ENCODE data around the gene KAT8. TPM values are rescaled to one million over a fixed set of nuclear protein-coding genes. Genes with fewer than 3 reads are reported as not detected.

Gene KAT8
- total and polyA plus RNA-seq, 4 donors = 24.3 to 65.7 (median 56.4) TPM

GRCh38 chr16:31082368-31083045 lies 35.0 kb upstream of the KAT8 start:
- intact Hi-C loops (cut with DNase I) = no loop called here
- no peak for DNase-seq
- H3K36me3 ChIP-seq (ENCODE audit: control insufficient read depth in 1 of 2, insufficient read depth in 2 of 2, low read length in 1 of 2) = peaks cover 0 to 3% of the 10 kb centered on the region in 2 donors
- H3K9me3 ChIP-seq (ENCODE audit: control insufficient read depth, low read length) = no peaks in the 10 kb centered on the region
- 68% methylated on average over 13 to 14 of the region's 14 CpGs for WGBS, 2 donors
- no peak overlapping the region for H3K4me3 ChIP-seq (ENCODE audit: low read length in 2 of 2)
- no peak overlapping the region for H3K27ac ChIP-seq (ENCODE audit: low read depth in 1 of 2, low read length in 2 of 2)
- no peaks in the 10 kb centered on the region for H3K4me1 ChIP-seq (ENCODE audit: control insufficient read depth in 1 of 2, insufficient read depth in 2 of 2, low read length in 2 of 2)
- no peak for ATAC-seq (ENCODE audit: low FRiP score)
- no peaks in the 10 kb centered on the region for H3K27me3 ChIP-seq (ENCODE audit: control insufficient read depth in 1 of 2, insufficient read depth in 2 of 2, low read length in 1 of 2)

GRCh38 chr16:31083081-31083480 lies 34.4 kb upstream of the KAT8 start:
- no peak overlapping the region for H3K27ac ChIP-seq (ENCODE audit: low read depth in 1 of 2, low read length in 2 of 2)
- H3K9me3 ChIP-seq (ENCODE audit: control insufficient read depth, low read length) = no peaks in the 10 kb centered on the region
- H3K4me1 ChIP-seq (ENCODE audit: control insufficient read depth in 1 of 2, insufficient read depth in 2 of 2, low read length in 2 of 2) = no peaks in the 10 kb centered on the region
- DNase-seq (no peak), ATAC-seq (ENCODE audit: low FRiP score) (no peak)
- H3K27me3 ChIP-seq (ENCODE audit: control insufficient read depth in 1 of 2, insufficient read depth in 2 of 2, low read length in 1 of 2) = no peaks in the 10 kb centered on the region
- WGBS, 2 donors = 69 to 72% methylated on average over 9 of the region's 9 CpGs
- H3K36me3 ChIP-seq (ENCODE audit: control insufficient read depth in 1 of 2, insufficient read depth in 2 of 2, low read length in 1 of 2) = peaks cover 0 to 3% of the 10 kb centered on the region in 2 donors
- no peak overlapping the region for H3K4me3 ChIP-seq (ENCODE audit: low read length in 2 of 2)
- intact Hi-C loops (cut with DNase I) = no loop called here

- Histone ChIP-seq H3K36me3 (ENCODE audit: control insufficient read depth in 1 of 2, insufficient read depth in 2 of 2, low read length in 1 of 2) (peaks cover 0 to 3% of the 10 kb centered on the region in 2 donors), H3K9me3 (ENCODE audit: control insufficient read depth, low read length) (no peaks in the 10 kb centered on the region), H3K27me3 (ENCODE audit: control insufficient read depth in 1 of 2, insufficient read depth in 2 of 2, low read length in 1 of 2) (no peaks in the 10 kb centered on the region), H3K27ac (ENCODE audit: low read depth in 1 of 2, low read length in 2 of 2) (no peak overlapping the region), H3K4me1 (ENCODE audit: control insufficient read depth in 1 of 2, insufficient read depth in 2 of 2, low read length in 2 of 2) (no peaks in the 10 kb centered on the region), H3K4me3 (ENCODE audit: low read length in 2 of 2) (no peak overlapping the region)
- DNase-seq = no peak
- intact Hi-C loops (cut with DNase I) = no loop called here
- no peak for ATAC-seq (ENCODE audit: low FRiP score)
- 66 to 71% methylated on average over 5 of the region's 5 CpGs for WGBS, 2 donors
Measured at GRCh38 chr16:31083556-31083955, 33.9 kb upstream of the KAT8 start.

GRCh38 chr16:31083981-31084380 lies 33.5 kb upstream of the KAT8 start:
- H3K4me1 ChIP-seq (ENCODE audit: control insufficient read depth in 1 of 2, insufficient read depth in 2 of 2, low read length in 2 of 2) = no peaks in the 10 kb centered on the region
- no peak overlapping the region for H3K27ac ChIP-seq (ENCODE audit: low read depth in 1 of 2, low read length in 2 of 2)
- H3K9me3 ChIP-seq (ENCODE audit: control insufficient read depth, low read length) = no peaks in the 10 kb centered on the region
- H3K4me3 ChIP-seq (ENCODE audit: low read length in 2 of 2) = no peak overlapping the region
- intact Hi-C loops (cut with DNase I) = no loop called here
- ATAC-seq (ENCODE audit: low FRiP score) (no peak), DNase-seq (peak in 1 of 2 donors; percentile 69)
- peaks cover 0 to 3% of the 10 kb centered on the region in 2 donors for H3K36me3 ChIP-seq (ENCODE audit: control insufficient read depth in 1 of 2, insufficient read depth in 2 of 2, low read length in 1 of 2)
- H3K27me3 ChIP-seq (ENCODE audit: control insufficient read depth in 1 of 2, insufficient read depth in 2 of 2, low read length in 1 of 2) = no peaks in the 10 kb centered on the region
- 65 to 69% methylated on average over 13 of the region's 13 CpGs for WGBS, 2 donors

- peak in 1 of 2 donors; percentile 76 for DNase-seq
- H3K36me3 ChIP-seq (ENCODE audit: control insufficient read depth in 1 of 2, insufficient read depth in 2 of 2, low read length in 1 of 2) = peaks cover 0 to 3% of the 10 kb centered on the region in 2 donors
- ATAC-seq (ENCODE audit: low FRiP score) = no peak
Measured at GRCh38 chr16:31084584-31085302, 32.7 kb upstream of the KAT8 start.

GRCh38 chr16:31085411-31085810 lies 32.1 kb upstream of the KAT8 start:
- H3K27ac ChIP-seq (ENCODE audit: low read depth in 1 of 2, low read length in 2 of 2) = no peak overlapping the region
- ATAC-seq (ENCODE audit: low FRiP score) (no peak), DNase-seq (no peak)
- no peak overlapping the region for H3K4me3 ChIP-seq (ENCODE audit: low read length in 2 of 2)
- WGBS, 2 donors = 72% methylated on average over 8 of the region's 8 CpGs
- H3K9me3 ChIP-seq (ENCODE audit: control insufficient read depth, low read length) = no peaks in the 10 kb centered on the region
- intact Hi-C loops (cut with DNase I) = no loop called here
- no peaks in the 10 kb centered on the region for H3K4me1 ChIP-seq (ENCODE audit: control insufficient read depth in 1 of 2, insufficient read depth in 2 of 2, low read length in 2 of 2)
- H3K36me3 ChIP-seq (ENCODE audit: control insufficient read depth in 1 of 2, insufficient read depth in 2 of 2, low read length in 1 of 2) = no peaks in the 10 kb centered on the region
- no peaks in the 10 kb centered on the region for H3K27me3 ChIP-seq (ENCODE audit: control insufficient read depth in 1 of 2, insufficient read depth in 2 of 2, low read length in 1 of 2)

More at GRCh38 chr16:31084584-31085302, 32.7 kb upstream of the KAT8 start:
- Histone ChIP-seq H3K4me3 (ENCODE audit: low read length in 2 of 2) (no peak overlapping the region), H3K27ac (ENCODE audit: low read depth in 1 of 2, low read length in 2 of 2) (no peak overlapping the region), H3K9me3 (ENCODE audit: control insufficient read depth, low read length) (no peaks in the 10 kb centered on the region), H3K4me1 (ENCODE audit: control insufficient read depth in 1 of 2, insufficient read depth in 2 of 2, low read length in 2 of 2) (no peaks in the 10 kb centered on the region), H3K27me3 (ENCODE audit: control insufficient read depth in 1 of 2, insufficient read depth in 2 of 2, low read length in 1 of 2) (no peaks in the 10 kb centered on the region)
- WGBS, 2 donors = 80 to 84% methylated on average over 14 to 16 of the region's 16 CpGs
- intact Hi-C loops (cut with DNase I) = no loop called here

- 78 to 83% methylated on average over 18 of the region's 18 CpGs for WGBS, 2 donors
- no peak for ATAC-seq (ENCODE audit: low FRiP score)
- Histone ChIP-seq H3K27ac (ENCODE audit: low read depth in 1 of 2, low read length in 2 of 2) (no peak overlapping the region), H3K36me3 (ENCODE audit: control insufficient read depth in 1 of 2, insufficient read depth in 2 of 2, low read length in 1 of 2) (no peaks in the 10 kb centered on the region), H3K4me1 (ENCODE audit: control insufficient read depth in 1 of 2, insufficient read depth in 2 of 2, low read length in 2 of 2) (no peaks in the 10 kb centered on the region), H3K4me3 (ENCODE audit: low read length in 2 of 2) (no peak overlapping the region), H3K9me3 (ENCODE audit: control insufficient read depth, low read length) (no peaks in the 10 kb centered on the region), H3K27me3 (ENCODE audit: control insufficient read depth in 1 of 2, insufficient read depth in 2 of 2, low read length in 1 of 2) (no peaks in the 10 kb centered on the region)
- intact Hi-C loops (cut with DNase I) = no loop called here
- peak in 1 of 2 donors; percentile 73 for DNase-seq
Measured at GRCh38 chr16:31085873-31086628, 31.4 kb upstream of the KAT8 start.

- no peaks in the 10 kb centered on the region for H3K4me1 ChIP-seq (ENCODE audit: control insufficient read depth in 1 of 2, insufficient read depth in 2 of 2, low read length in 2 of 2)
- no peak overlapping the region for H3K27ac ChIP-seq (ENCODE audit: low read depth in 1 of 2, low read length in 2 of 2)
- H3K36me3 ChIP-seq (ENCODE audit: control insufficient read depth in 1 of 2, insufficient read depth in 2 of 2, low read length in 1 of 2) = no peaks in the 10 kb centered on the region
- 84 to 94% methylated on average over 6 of the region's 6 CpGs for WGBS, 2 donors
- H3K9me3 ChIP-seq (ENCODE audit: control insufficient read depth, low read length) = no peaks in the 10 kb centered on the region
- intact Hi-C loops (cut with DNase I) = no loop called here
- DNase-seq = no peak
- no peak for ATAC-seq (ENCODE audit: low FRiP score)
- no peaks in the 10 kb centered on the region for H3K27me3 ChIP-seq (ENCODE audit: control insufficient read depth in 1 of 2, insufficient read depth in 2 of 2, low read length in 1 of 2)
- no peak overlapping the region for H3K4me3 ChIP-seq (ENCODE audit: low read length in 2 of 2)
Measured at GRCh38 chr16:31086629-31086906, 30.9 kb upstream of the KAT8 start.

Data from aorta (tissue), 5 donors.